Hippocampal formation (tissue), 2 donors: Measurements from ENCODE around the gene MORN4.
"Not testable (repeated sequence)": the region's sequence is repeated elsewhere in the genome, so short reads cannot be mapped to it uniquely, and the experiment has no call there.

Experiments used
- DNase-seq, 2 donors: peaks; one replicate each; lab custom pipeline; 2025; lab: John Stamatoyannopoulos, UW

The MORN4 gene

GRCh38 chr10:97640868-97641811 is 7.8 kb upstream of the MORN4 start:
- no peak for DNase-seq

- peak; percentile 96 to 98 for DNase-seq
These were observed 7.0 kb upstream of the MORN4 start, which contains the start of gene PI4K2A for GRCh38 chr10:97640174-97640867. PI4K2A (plus strand) TSS chr10:97640671; CDS start chr10:97640743, 72 bp downstream.

GRCh38 chr10:97639090-97639489 is 5.8 kb upstream of the MORN4 start:
- DNase-seq: not testable (repeated sequence)

GRCh38 chr10:97635577-97635976 is 2.3 kb upstream of the MORN4 start:
- no peak for DNase-seq

- DNase-seq: no peak
These were observed 621 bp upstream of the MORN4 start for GRCh38 chr10:97633921-97634320.

GRCh38 chr10:97631098-97631497 is 2.2 kb downstream of the MORN4 start:
- DNase-seq: no peak

GRCh38 chr10:97629289-97629688 is 4.0 kb downstream of the MORN4 start:
- DNase-seq: no peak

- no peak for DNase-seq
These were observed 5.1 kb downstream of the MORN4 start for GRCh38 chr10:97628228-97628627.

- no peak for DNase-seq
These were observed 5.6 kb downstream of the MORN4 start for GRCh38 chr10:97627731-97628130.

- DNase-seq: no peak
These were observed 10.0 kb downstream of the MORN4 start for GRCh38 chr10:97623277-97623676.

- DNase-seq: no peak
These were observed 14.6 kb downstream of the MORN4 start for GRCh38 chr10:97618733-97619132.

- no peak for DNase-seq
These were observed 15.0 kb downstream of the MORN4 start for GRCh38 chr10:97618285-97618684.

GRCh38 chr10:97612386-97612785 is 20.9 kb downstream of the MORN4 start:
- peak in 1 of 2 donors; percentile 11 for DNase-seq

GRCh38 chr10:97611473-97611872 is 21.8 kb downstream of the MORN4 start:
- DNase-seq: no peak

- DNase-seq: no peak
These were observed 24.2 kb downstream of the MORN4 start for GRCh38 chr10:97608991-97609561.

- DNase-seq: peak in 1 of 2 donors; percentile 35
These were observed 26.1 kb downstream of the MORN4 start for GRCh38 chr10:97607095-97607636.

- peak in 1 of 2 donors; percentile 19 for DNase-seq
These were observed 31.8 kb downstream of the MORN4 start for GRCh38 chr10:97601268-97602215.

- DNase-seq: no peak
These were observed 32.7 kb downstream of the MORN4 start for GRCh38 chr10:97600616-97601015.

GRCh38 chr10:97599272-97599619 is 34.1 kb downstream of the MORN4 start:
- no peak for DNase-seq

- DNase-seq: no peak
These were observed 34.7 kb downstream of the MORN4 start for GRCh38 chr10:97598407-97599271.
